B cell (primary cell): Measurements from ENCODE around the gene DRD1. TPM values are rescaled to one million over a fixed set of nuclear protein-coding genes. Genes with fewer than 3 reads are reported as not detected.

Source experiments
- ATAC-seq: fragments of 200-7000 bp; cut with Tn5 transposase; one replicate; pipeline ENCODE4 v1.10.0; 2021; ENCODE audit warnings: low read depth, mild to moderate bottlenecking, moderate number of reproducible peaks, moderate library complexity
- CTCF ChIA-PET: fragments of 350-600 bp; sonication (Branson Sonifier 250); formaldehyde crosslinking; loops from one replicate; lab custom pipeline; 2021; ENCODE audit warnings: antibody characterized with exemption, inconsistent platforms; lab: Charles Lee
- POLR2A ChIA-PET: fragments of 350-600 bp; sonication (Branson Sonifier 250); formaldehyde crosslinking; loops from one replicate; lab custom pipeline; 2021; ENCODE audit warnings: antibody characterized with exemption; lab: Charles Lee
- DNase-seq: peaks from one replicate; pipeline ENCODE4 v3.0.0; 2013
- H2AFZ ChIP-seq: 2 replicates; pipeline ENCODE4 v1.6.1; 2012; ENCODE audit warnings: mild to moderate bottlenecking, low read depth, low read length; ENCODE audit not compliant: insufficient read depth, poor library complexity, severe bottlenecking
- H3K27ac ChIP-seq, 2 donors: 1 replicate in 1 of 2; 2 replicates in 1 of 2; pipeline ENCODE4 v1.5.1; 2012 to 2013; ENCODE audit warnings: low read length in 2 of 2, mild to moderate bottlenecking in 2 of 2, moderate library complexity in 1 of 2
- H3K27me3 ChIP-seq, 4 experiments: fragments of 200-600 bp in 1 of 4; sonication (generic) in 1 of 4; replicated peaks in 1 of 4; 1 replicate in 2 of 4; 2 replicates in 2 of 4; pipeline versions ENCODE4 v1.6.1 to v1.7.0; 2013 to 2016; ENCODE audit warnings: low read length in 3 of 4, mild to moderate bottlenecking in 2 of 4, mixed read lengths in 1 of 4, moderate library complexity in 1 of 4; ENCODE audit not compliant: insufficient read depth in 4 of 4, control insufficient read depth in 3 of 4; ENCODE audit errors: control extremely low read depth in 1 of 4
- H3K36me3 ChIP-seq, 2 experiments: replicated peaks in 1 of 2; 1 replicate in 1 of 2; 2 replicates in 1 of 2; pipeline versions ENCODE4 v1.6.1 to v1.7.1; 2013; ENCODE audit warnings: low read length in 1 of 2; ENCODE audit not compliant: insufficient read depth in 2 of 2, control insufficient read depth in 1 of 2; ENCODE audit errors: control extremely low read depth in 1 of 2, extremely low read depth in 1 of 2
- H3K4me1 ChIP-seq, 2 donors: fragments of 200-600 bp in 1 of 2; sonication (generic) in 1 of 2; 1 replicate in 1 of 2; 2 replicates in 1 of 2; pipeline versions ENCODE4 v1.5.1 to v1.6.1; 2013 to 2017; ENCODE audit warnings: low read length in 2 of 2; ENCODE audit not compliant: control insufficient read depth in 2 of 2, insufficient read depth in 2 of 2
- H3K4me2 ChIP-seq: replicated peaks from 2 replicates; pipeline ENCODE3; 2012; ENCODE audit warnings: mild to moderate bottlenecking, low read depth, low read length; ENCODE audit not compliant: poor library complexity, severe bottlenecking
- H3K4me3 ChIP-seq, 5 experiments: fragments of 200-600 bp in 1 of 5; sonication (generic) in 1 of 5; 1 replicate in 3 of 5; 2 replicates in 2 of 5; pipeline versions ENCODE4 v1.5.1 to v1.7.0; 2011 to 2016; ENCODE audit warnings: low read length in 4 of 5, mild to moderate bottlenecking in 4 of 5, low read depth in 2 of 5, control low read depth in 1 of 5, moderate library complexity in 1 of 5; ENCODE audit not compliant: insufficient read depth in 1 of 5; ENCODE audit errors: control extremely low read depth in 1 of 5, extremely low read depth in 1 of 5
- H3K79me2 ChIP-seq: fragments of 200-600 bp; sonication (generic); one replicate; pipeline ENCODE4 v1.6.0; 2016; ENCODE audit warnings: low read length; ENCODE audit not compliant: control insufficient read depth, insufficient read depth
- H3K9ac ChIP-seq: fragments of 200-600 bp; sonication (generic); 2 replicates; pipeline ENCODE4 v1.6.1; 2017; ENCODE audit warnings: mild to moderate bottlenecking, low read length, moderate library complexity
- H3K9me3 ChIP-seq, 3 donors: one replicate each; pipeline versions ENCODE4 v1.6.1 to v1.7.1; 2013; ENCODE audit warnings: low read length in 2 of 3; ENCODE audit not compliant: control insufficient read depth in 2 of 3, insufficient read depth in 1 of 3; ENCODE audit errors: control extremely low read depth in 1 of 3
- H4K20me1 ChIP-seq: 2 replicates; pipeline ENCODE4 v1.6.0; 2012; ENCODE audit warnings: mild to moderate bottlenecking, low read length; ENCODE audit not compliant: insufficient read depth, control insufficient read depth, poor library complexity, severe bottlenecking
- H3K27ac Mint-ChIP-seq: one replicate; pipeline ENCODE4 v1.8.0; 2021; ENCODE audit warnings: mixed read lengths
- H3K27me3 Mint-ChIP-seq: one replicate; pipeline ENCODE4 v1.8.0; 2021; ENCODE audit warnings: mixed read lengths
- H3K4me1 Mint-ChIP-seq: one replicate; pipeline ENCODE4 v1.8.0; 2021; ENCODE audit warnings: mixed read lengths
- H3K4me3 Mint-ChIP-seq: one replicate; pipeline ENCODE4 v1.8.0; 2021; ENCODE audit warnings: mixed read lengths
- H3K9me3 Mint-ChIP-seq: one replicate; pipeline ENCODE4 v1.8.0; 2022; ENCODE audit warnings: mixed read lengths; ENCODE audit not compliant: insufficient read depth
- CTCF ChIP-seq: fragments of 200-600 bp; IDR thresholded peaks from one replicate; pipeline ENCODE4 v1.8.0; 2022; ENCODE audit warnings: antibody characterized with exemption, mild to moderate bottlenecking
- EZH2 ChIP-seq: IDR thresholded peaks from 2 replicates; pipeline ENCODE4 v1.6.1; 2012; ENCODE audit warnings: borderline replicate concordance, low read depth, mild to moderate bottlenecking, moderate library complexity, low read length; ENCODE audit not compliant: insufficient read depth, poor library complexity, severe bottlenecking
- WGBS: methylation state at CpG from one replicate; pipeline ENCODE4 v1.1.5; 2013; ENCODE audit warnings: missing lambda C conversion rate; ENCODE audit not compliant: insufficient coverage; 5-methylcytosine and 5-hydroxymethylcytosine counted together
- intact Hi-C: fragments of 100-400 bp; cut with micrococcal nuclease; formaldehyde crosslinking; loops from one replicate; pipeline ENCODE4 v1.10.0; 2022
- polyA plus RNA-seq: library from polyadenylated mRNA; depleted of rRNA; stranded (reverse); fragments of >200 nt; gene quantifications from 2 replicates; pipeline ENCODE4 v1.2.3, GENCODE V29; 2012
- total RNA-seq, 2 donors: library from RNA; stranded (reverse); fragments of 120-200 nt in 1 of 2; gene quantifications; 1 replicate in 1 of 2; 2 replicates in 1 of 2; pipeline versions ENCODE4 v1.2.3 to v1.2.4, GENCODE V29; 2013 to 2022

Gene DRD1
- total and polyA plus RNA-seq, 2 donors (not counting 1 experiment from before 2014, with no cell fraction given): not detected

DNA sequence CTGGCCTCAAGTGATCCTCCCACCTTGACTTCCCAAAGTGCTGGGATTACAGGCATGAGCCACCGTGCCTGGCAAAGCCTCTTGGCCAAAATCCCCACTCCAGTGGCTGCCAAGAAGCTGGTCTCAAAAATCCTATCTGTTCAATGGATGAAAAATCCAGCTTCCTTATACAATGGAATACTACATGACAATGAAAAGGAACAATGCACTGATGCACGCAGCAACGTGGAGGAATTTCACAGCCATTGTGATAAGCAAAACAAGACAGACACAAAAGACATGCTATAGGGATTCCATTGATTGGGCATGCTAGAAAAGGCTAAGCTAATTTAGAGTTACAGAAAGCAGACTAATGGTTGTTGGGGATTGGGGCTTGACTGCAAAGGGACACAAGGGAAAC, 21.3 kb upstream of the DRD1 start:
- Histone ChIP-seq H2AFZ (no peak overlapping the region), H3K4me3 (no peak overlapping the region), H3K27ac (no peak overlapping the region), H3K27me3 (peaks cover 0 to 6% (median 1%) of the 10 kb centered on the region in 4 experiments), H3K4me2 (no peak overlapping the region), H3K4me1 (peaks cover 0 to 3% of the 10 kb centered on the region in 2 donors), H3K79me2 (no peaks in the 10 kb centered on the region), H3K36me3 (no peaks in the 10 kb centered on the region), H3K9me3 (peaks cover 0 to 5% (median 0%) of the 10 kb centered on the region in 3 donors), H4K20me1 (no peaks in the 10 kb centered on the region), H3K9ac (no peak overlapping the region)
- POLR2A ChIA-PET: no interaction called here
- intact Hi-C loops: no loop called here
- H3K4me1 Mint-ChIP-seq: peaks cover 5% of the 10 kb centered on the region
- CTCF ChIA-PET: interaction anchor here (1.1 to 2.7 kb wide), 6 partner anchors 12 to 28 kb away, joined by 3 to 17 read pairs (median 4); partner anchors contain the start of genes DRD1 and SFXN1
- TF ChIP-seq EZH2 (no peak), CTCF (no peak)
- ATAC-seq (no peak), DNase-seq (no peak)
- no peak overlapping the region for H3K27ac Mint-ChIP-seq
- whole genome bisulfite sequencing: 57% methylated on average over 1 of the region's 3 CpGs
- no peak overlapping the region for H3K4me3 Mint-ChIP-seq
- peaks cover 25% of the 10 kb centered on the region for H3K27me3 Mint-ChIP-seq
- H3K9me3 Mint-ChIP-seq: no peaks in the 10 kb centered on the region

DNA sequence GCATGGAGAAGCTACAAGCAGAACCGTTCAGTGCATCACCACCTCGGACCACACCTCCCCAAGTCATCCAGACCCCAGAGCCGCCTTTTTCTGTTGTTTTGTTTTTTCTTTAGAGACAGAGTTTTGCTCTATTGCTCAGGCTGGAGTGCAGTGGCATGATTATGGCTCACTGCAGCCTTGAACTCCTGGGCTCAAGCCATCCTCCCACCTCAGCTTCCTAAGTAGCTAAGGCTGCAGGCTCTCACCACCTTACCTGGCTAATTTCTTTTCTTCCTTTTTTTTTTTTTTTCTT, 20.9 kb upstream of the DRD1 start:
- H3K4me2 ChIP-seq: no peak overlapping the region
- intact Hi-C loops: no loop called here
- no peak for ATAC-seq

More for the DNA sequence above, 20.9 kb upstream of the DRD1 start:
- H2AFZ ChIP-seq: peak overlapping the region; percentile 44
- peaks cover 0 to 6% (median 1%) of the 10 kb centered on the region in 4 experiments for H3K27me3 ChIP-seq
- Mint-ChIP-seq H3K27ac (no peak overlapping the region), H3K9me3 (no peaks in the 10 kb centered on the region), H3K4me3 (no peak overlapping the region), H3K4me1 (peaks cover 5% of the 10 kb centered on the region), H3K27me3 (peaks cover 23% of the 10 kb centered on the region)
- no peaks in the 10 kb centered on the region for H4K20me1 ChIP-seq
- no peak overlapping the region for H3K4me3 ChIP-seq
- no peaks in the 10 kb centered on the region for H3K36me3 ChIP-seq
- H3K79me2 ChIP-seq: no peaks in the 10 kb centered on the region
- peaks cover 0 to 5% (median 0%) of the 10 kb centered on the region in 3 donors for H3K9me3 ChIP-seq
- ChIA-PET POLR2A (no interaction called here), CTCF (interaction anchor here (0.9 to 2.7 kb wide), 8 partner anchors 10 to 28 kb away, joined by 3 to 17 read pairs (median 4); partner anchors contain the start of genes DRD1 and SFXN1)
- TF ChIP-seq CTCF (peak; percentile 14), EZH2 (no peak)
- no peak overlapping the region for H3K27ac ChIP-seq
- peaks cover 0 to 3% of the 10 kb centered on the region in 2 donors for H3K4me1 ChIP-seq
- DNase-seq: no peak
- H3K9ac ChIP-seq: no peak overlapping the region
- no CpG with 5 or more reads among the region's 3 CpGs for WGBS
